GM12873 (cell line): ENCODE data around the gene ARID1B.

Source experiments
- TF ChIP-seq, protein P1 (sequence below): IDR thresholded peaks from 2 replicates; pipeline ENCODE4 v1.5.1; 2012; ENCODE audit warnings: low read depth, mild to moderate bottlenecking, moderate library complexity, low read length, control low read depth; ENCODE audit not compliant: insufficient read depth; ENCODE audit errors: missing control alignments

Gene ARID1B

GRCh38 chr6:157221049-157221816 lies 444.1 kb downstream of the ARID1B start:
- TF ChIP-seq, protein P1, sequence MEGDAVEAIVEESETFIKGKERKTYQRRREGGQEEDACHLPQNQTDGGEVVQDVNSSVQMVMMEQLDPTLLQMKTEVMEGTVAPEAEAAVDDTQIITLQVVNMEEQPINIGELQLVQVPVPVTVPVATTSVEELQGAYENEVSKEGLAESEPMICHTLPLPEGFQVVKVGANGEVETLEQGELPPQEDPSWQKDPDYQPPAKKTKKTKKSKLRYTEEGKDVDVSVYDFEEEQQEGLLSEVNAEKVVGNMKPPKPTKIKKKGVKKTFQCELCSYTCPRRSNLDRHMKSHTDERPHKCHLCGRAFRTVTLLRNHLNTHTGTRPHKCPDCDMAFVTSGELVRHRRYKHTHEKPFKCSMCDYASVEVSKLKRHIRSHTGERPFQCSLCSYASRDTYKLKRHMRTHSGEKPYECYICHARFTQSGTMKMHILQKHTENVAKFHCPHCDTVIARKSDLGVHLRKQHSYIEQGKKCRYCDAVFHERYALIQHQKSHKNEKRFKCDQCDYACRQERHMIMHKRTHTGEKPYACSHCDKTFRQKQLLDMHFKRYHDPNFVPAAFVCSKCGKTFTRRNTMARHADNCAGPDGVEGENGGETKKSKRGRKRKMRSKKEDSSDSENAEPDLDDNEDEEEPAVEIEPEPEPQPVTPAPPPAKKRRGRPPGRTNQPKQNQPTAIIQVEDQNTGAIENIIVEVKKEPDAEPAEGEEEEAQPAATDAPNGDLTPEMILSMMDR = no peak

DNA sequence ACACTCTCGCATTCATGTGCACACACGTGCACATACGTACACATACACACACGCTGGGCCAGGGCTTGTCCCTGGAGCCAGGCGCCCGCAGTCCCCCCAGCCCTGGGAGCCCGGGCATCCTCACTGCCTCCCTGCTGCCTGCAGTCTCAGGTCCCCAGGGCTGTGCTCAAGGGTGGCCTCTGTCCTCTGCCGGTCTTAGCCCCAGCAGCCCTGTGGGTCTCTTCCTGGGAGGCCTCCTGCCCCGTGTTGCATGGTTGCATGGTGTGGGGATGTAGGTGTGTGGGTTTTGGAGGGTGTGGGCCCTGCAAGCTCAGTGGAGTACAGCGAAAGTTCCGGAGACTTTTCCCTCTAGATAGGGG lies 444.6 kb downstream of the ARID1B start:
- TF ChIP-seq, protein P1 = no peak

DNA sequence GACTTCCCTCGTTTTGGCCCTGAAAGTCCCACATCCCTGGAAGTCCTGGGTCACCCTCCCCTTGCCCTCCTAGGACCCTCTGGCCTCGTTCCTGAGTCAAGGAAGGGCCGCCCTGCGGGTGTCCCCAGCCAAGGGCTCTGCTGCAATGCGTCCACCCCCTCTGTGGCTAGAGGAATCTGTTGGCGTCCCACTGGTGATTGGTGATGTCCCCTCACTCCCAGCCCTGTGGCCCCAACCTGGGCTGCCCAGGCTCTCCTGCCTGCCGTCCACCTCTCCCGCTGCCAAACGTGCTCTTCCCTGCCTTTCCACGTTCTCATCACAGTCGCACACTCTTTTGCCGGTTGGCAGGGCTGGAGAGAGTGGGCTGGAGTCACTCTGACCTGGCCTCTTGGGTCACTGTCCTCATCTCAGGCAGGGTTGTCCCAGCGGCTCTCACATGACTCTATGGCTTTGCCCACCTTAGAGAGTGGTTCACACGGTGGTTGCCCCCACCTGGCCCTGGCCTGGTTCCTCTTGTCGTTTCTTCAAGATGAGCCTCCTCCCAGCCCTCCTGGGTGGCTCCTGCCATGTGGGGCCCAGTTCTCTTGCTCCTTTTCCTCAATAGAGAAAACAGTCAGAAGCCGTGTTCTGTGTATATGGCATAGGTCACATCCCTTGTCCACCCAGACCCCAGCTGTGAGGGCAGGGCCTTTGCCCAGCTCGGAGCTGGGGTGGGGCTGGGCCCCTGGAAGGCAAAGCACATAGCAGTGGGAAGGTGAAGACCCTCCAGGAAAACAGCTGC lies 445.2 kb downstream of the ARID1B start:
- TF ChIP-seq, protein P1 = no peak

DNA sequence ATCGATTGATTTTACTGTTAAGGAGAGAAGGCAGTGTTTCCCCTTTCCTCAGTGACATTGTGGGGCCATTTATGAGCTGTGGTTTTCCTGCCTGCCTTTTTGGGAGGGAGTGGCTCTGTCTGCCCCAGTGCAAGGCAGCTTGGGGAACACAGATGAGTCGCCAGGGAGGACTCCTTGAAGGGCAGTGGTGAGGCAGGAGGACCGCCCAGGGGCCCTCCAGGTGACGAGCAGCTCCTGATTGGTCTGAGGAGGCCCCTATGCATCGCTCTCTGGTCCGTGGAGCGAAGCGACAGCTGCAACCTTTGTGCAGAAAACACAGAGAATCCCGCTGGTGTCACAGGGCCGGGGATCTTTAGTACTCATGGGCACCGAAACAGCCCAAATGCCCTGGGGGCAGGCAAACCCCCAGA lies 445.8 kb downstream of the ARID1B start:
- TF ChIP-seq, protein P1 = no peak

DNA sequence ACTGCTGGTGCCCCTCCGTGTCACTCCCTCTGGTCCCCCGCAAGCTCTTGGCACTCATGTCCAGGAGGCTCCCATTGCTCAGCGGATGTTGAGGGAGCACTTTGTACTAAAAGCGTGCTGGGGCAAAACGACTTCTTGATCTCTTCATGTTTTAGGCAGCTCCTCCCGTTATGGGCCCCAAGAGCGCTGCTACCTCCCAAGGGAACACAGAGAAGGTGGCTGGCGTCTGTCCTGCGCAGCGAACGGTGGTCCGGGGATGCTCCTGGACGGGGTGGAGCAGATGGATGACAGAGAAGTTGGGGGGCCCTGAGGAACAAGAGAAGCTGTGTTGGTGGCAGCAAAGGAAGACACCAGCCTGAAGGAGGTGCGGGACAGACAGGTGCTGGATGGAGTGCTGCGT lies 446.3 kb downstream of the ARID1B start:
- TF ChIP-seq, protein P1 = no peak

GRCh38 chr6:157224178-157224950 lies 447.2 kb downstream of the ARID1B start:
- TF ChIP-seq, protein P1 = no peak
